Measurements from ENCODE around the gene RCAN2.

- TF ChIP-seq POLR2G (IDR thresholded peaks at IDR 0.05; ENCODE audit: low read depth, low read length): no peak
- TF ChIP-seq POLR2A (conservative IDR thresholded peaks at IDR 0.05): no peak
- no peak for TF ChIP-seq NFRKB (IDR thresholded peaks at IDR 0.05; ENCODE audit: low read depth)
- no peak for TF ChIP-seq ZNF79 (CRISPR knock-in tag; IDR thresholded peaks at IDR 0.05; ENCODE audit: low read depth)
- TF ChIP-seq EZH2 (IDR thresholded peaks at IDR 0.05; ENCODE audit: borderline replicate concordance, low read depth, low read length): no peak
- TF ChIP-seq NFATC3 (IDR thresholded peaks at IDR 0.05): no peak
- TF ChIP-seq TAF1 (IDR thresholded peaks at IDR 0.05; ENCODE audit: control insufficient read depth, extremely low read depth, insufficient read depth, low read length, severe bottlenecking): no peak
- no peak for TF ChIP-seq RAD21 (CRISPR knock-in tag; conservative IDR thresholded peaks at IDR 0.05 in 1 of 2, IDR thresholded peaks at IDR 0.05 in 1 of 2)
- TF ChIP-seq RFX5 (IDR thresholded peaks at IDR 0.05; ENCODE audit: low read depth, low read length): no peak
Observed at GRCh38 chr6:46393161-46393939, 97.9 kb downstream of the RCAN2 start.

All from K562 (cell line).